Liver (tissue), 9 donors: Measurements from ENCODE around the gene ERBB4. TPM values are rescaled to one million over a fixed set of nuclear protein-coding genes. Genes with fewer than 3 reads are reported as not detected.

Experiments
- DNase-seq: peaks from one replicate; pipeline ENCODE4 v3.0.0-alpha.2; 2017; ENCODE audit warnings: low spot score
- H3K27ac ChIP-seq, 2 donors: one replicate each; pipeline ENCODE4 v1.7.0; 2013; ENCODE audit warnings: inconsistent platforms in 2 of 2, low read length in 2 of 2, control low read depth in 1 of 2, low read depth in 1 of 2, mild to moderate bottlenecking in 1 of 2
- H3K27me3 ChIP-seq, 4 donors: one replicate each; pipeline versions ENCODE4 v1.6.1 to v1.7.0; 2013; ENCODE audit warnings: low read length in 3 of 4, inconsistent platforms in 1 of 4, mild to moderate bottlenecking in 1 of 4, moderate library complexity in 1 of 4; ENCODE audit not compliant: control insufficient read depth in 4 of 4, insufficient read depth in 4 of 4
- H3K36me3 ChIP-seq, 4 donors: one replicate each; pipeline versions ENCODE4 v1.6.1 to v1.7.0; 2013; ENCODE audit warnings: low read length in 3 of 4, mild to moderate bottlenecking in 3 of 4, low read depth in 1 of 4, moderate library complexity in 1 of 4; ENCODE audit not compliant: control insufficient read depth in 4 of 4, insufficient read depth in 3 of 4
- H3K4me1 ChIP-seq, 4 donors: one replicate each; pipeline versions ENCODE4 v1.6.1 to v1.7.0; 2013; ENCODE audit warnings: low read length in 3 of 4, mild to moderate bottlenecking in 3 of 4, moderate library complexity in 1 of 4; ENCODE audit not compliant: control insufficient read depth in 4 of 4, insufficient read depth in 4 of 4
- H3K4me3 ChIP-seq, 3 donors: one replicate each; pipeline versions ENCODE4 v1.6.1 to v1.7.0; 2013; ENCODE audit warnings: low read length in 3 of 3, control low read depth in 1 of 3, low read depth in 1 of 3, mild to moderate bottlenecking in 1 of 3
- H3K9ac ChIP-seq, 2 donors: one replicate each; pipeline ENCODE4 v1.7.0; 2013; ENCODE audit warnings: low read length in 2 of 2, mild to moderate bottlenecking in 2 of 2, moderate library complexity in 2 of 2, control low read depth in 1 of 2, low read depth in 1 of 2
- H3K9me3 ChIP-seq, 4 donors: one replicate each; pipeline versions ENCODE4 v1.6.1 to v1.7.0; 2013; ENCODE audit warnings: low read length in 3 of 4; ENCODE audit not compliant: control insufficient read depth in 4 of 4
- ATF3 ChIP-seq: IDR thresholded peaks from 2 replicates; pipeline ENCODE4 v1.6.1; 2016; ENCODE audit warnings: antibody characterized with exemption
- EGR1 ChIP-seq, 2 donors: IDR thresholded peaks; 2 replicates each; pipeline ENCODE4 v1.6.1; 2016 to 2018; ENCODE audit warnings: antibody characterized with exemption in 2 of 2, low read depth in 2 of 2
- FOXA1 ChIP-seq: IDR thresholded peaks from 2 replicates; pipeline ENCODE4 v1.6.1; 2016; ENCODE audit warnings: antibody characterized with exemption
- FOXA2 ChIP-seq: IDR thresholded peaks from 2 replicates; pipeline ENCODE4 v1.6.1; 2016; ENCODE audit warnings: antibody characterized with exemption
- GABPA ChIP-seq, 2 donors: IDR thresholded peaks in 1 of 2; conservative IDR thresholded peaks in 1 of 2; 2 replicates each; pipeline ENCODE4 v1.6.1; 2016; ENCODE audit warnings: antibody characterized with exemption in 2 of 2, mild to moderate bottlenecking in 1 of 2, moderate library complexity in 1 of 2
- HNF4A ChIP-seq, 2 donors: conservative IDR thresholded peaks; 2 replicates each; pipeline ENCODE4 v1.6.1; 2016; ENCODE audit warnings: antibody characterized with exemption in 2 of 2, mild to moderate bottlenecking in 2 of 2
- HNF4G ChIP-seq: IDR thresholded peaks from 2 replicates; pipeline ENCODE4 v1.6.1; 2016; ENCODE audit warnings: antibody characterized with exemption
- JUND ChIP-seq, 2 donors: IDR thresholded peaks; 2 replicates each; pipeline ENCODE4 v1.6.1; 2016; ENCODE audit warnings: antibody characterized with exemption in 2 of 2
- MAX ChIP-seq: IDR thresholded peaks from 2 replicates; pipeline ENCODE4 v1.6.1; 2016; ENCODE audit warnings: antibody characterized with exemption
- NR2F2 ChIP-seq: IDR thresholded peaks from 2 replicates; pipeline ENCODE4 v1.6.1; 2016; ENCODE audit warnings: antibody characterized with exemption
- RAD21 ChIP-seq, 2 donors: IDR thresholded peaks; 2 replicates each; pipeline ENCODE4 v1.6.1; 2016; ENCODE audit warnings: antibody characterized with exemption in 2 of 2, mild to moderate bottlenecking in 2 of 2
- RXRA ChIP-seq, 2 donors: IDR thresholded peaks; 2 replicates each; pipeline ENCODE4 v1.6.1; 2017 to 2018; ENCODE audit warnings: antibody characterized with exemption in 2 of 2, mild to moderate bottlenecking in 1 of 2
- SP1 ChIP-seq: IDR thresholded peaks from 2 replicates; pipeline ENCODE4 v1.6.1; 2018; ENCODE audit warnings: antibody characterized with exemption, mild to moderate bottlenecking
- TAF1 ChIP-seq: conservative IDR thresholded peaks from 2 replicates; pipeline ENCODE4 v1.6.1; 2016; ENCODE audit warnings: antibody characterized with exemption, mild to moderate bottlenecking
- YY1 ChIP-seq: IDR thresholded peaks from 2 replicates; pipeline ENCODE4 v1.6.1; 2016; ENCODE audit warnings: antibody characterized with exemption, mild to moderate bottlenecking
- ZBTB33 ChIP-seq: IDR thresholded peaks from 2 replicates; pipeline ENCODE4 v1.6.1; 2016; ENCODE audit warnings: antibody characterized with exemption
- WGBS: extraction: QIAGEN DNeasy Blood & Tissue Kit; methylation state at CpG from one replicate; pipeline ENCODE4 v1.1.7; 2013; 5-methylcytosine and 5-hydroxymethylcytosine counted together
- polyA plus RNA-seq, 2 donors: library from polyadenylated mRNA; stranded (reverse) in 1 of 2; unstranded in 1 of 2; fragments of 200-250 nt in 1 of 2; fragments of >200 nt in 1 of 2; fragmentation: Nextera tagmentation in 1 of 2; extraction: Ambion mirVana in 1 of 2; gene quantifications; one replicate each; pipeline versions ENCODE4 v1.2.1 to v1.2.3, GENCODE V29; 2013 to 2015
- total RNA-seq, 2 donors: library from RNA; depleted of rRNA; stranded (reverse); fragments of >200 nt; gene quantifications; one replicate each; pipeline ENCODE4 v1.2.3, GENCODE V29; 2014
- TF ChIP-seq, protein P1 (sequence below): fragments of 150-350 bp; IDR thresholded peaks from 2 replicates; pipeline ENCODE4 v1.5.1; 2017; ENCODE audit warnings: improper control_type of control experiment, low read depth, low read length; ENCODE audit not compliant: missing input control
- donor health status: healthy.
- donor health status: healthy.
- donor health status: healthy.
- donor health status: healthy.
- donor health status: healthy.

The ERBB4 gene
- total and polyA plus RNA-seq, 4 donors = 0.03 to 0.42 TPM; not detected in 2

GRCh38 chr2:212027681-212028628 lies 510.6 kb downstream of the ERBB4 start:
- 67% methylated on average over 9 of the region's 9 CpGs for WGBS
- Histone ChIP-seq H3K9ac (no peak overlapping the region), H3K27ac (no peak overlapping the region), H3K4me1 (no peaks in the 10 kb centered on the region), H3K27me3 (no peaks in the 10 kb centered on the region), H3K9me3 (no peaks in the 10 kb centered on the region), H3K4me3 (no peak overlapping the region), H3K36me3 (no peaks in the 10 kb centered on the region)
- DNase-seq = no peak
- TF ChIP-seq RXRA (IDR thresholded peaks at IDR 0.05) (no peak), HNF4A (conservative IDR thresholded peaks at IDR 0.05) (no peak), YY1 (no peak), ATF3 (no peak), FOXA1 (no peak), SP1 (no peak), FOXA2 (no peak), HNF4G (no peak), TAF1 (no peak), RAD21 (IDR thresholded peaks at IDR 0.05) (no peak), NR2F2 (no peak), JUND (IDR thresholded peaks at IDR 0.05) (no peak), EGR1 (IDR thresholded peaks at IDR 0.05; ENCODE audit: low read depth in 2 of 2) (no peak), GABPA (IDR thresholded peaks at IDR 0.05 in 1 of 2, conservative IDR thresholded peaks at IDR 0.05 in 1 of 2) (no peak), ZBTB33 (no peak)
- TF ChIP-seq, protein P1, sequence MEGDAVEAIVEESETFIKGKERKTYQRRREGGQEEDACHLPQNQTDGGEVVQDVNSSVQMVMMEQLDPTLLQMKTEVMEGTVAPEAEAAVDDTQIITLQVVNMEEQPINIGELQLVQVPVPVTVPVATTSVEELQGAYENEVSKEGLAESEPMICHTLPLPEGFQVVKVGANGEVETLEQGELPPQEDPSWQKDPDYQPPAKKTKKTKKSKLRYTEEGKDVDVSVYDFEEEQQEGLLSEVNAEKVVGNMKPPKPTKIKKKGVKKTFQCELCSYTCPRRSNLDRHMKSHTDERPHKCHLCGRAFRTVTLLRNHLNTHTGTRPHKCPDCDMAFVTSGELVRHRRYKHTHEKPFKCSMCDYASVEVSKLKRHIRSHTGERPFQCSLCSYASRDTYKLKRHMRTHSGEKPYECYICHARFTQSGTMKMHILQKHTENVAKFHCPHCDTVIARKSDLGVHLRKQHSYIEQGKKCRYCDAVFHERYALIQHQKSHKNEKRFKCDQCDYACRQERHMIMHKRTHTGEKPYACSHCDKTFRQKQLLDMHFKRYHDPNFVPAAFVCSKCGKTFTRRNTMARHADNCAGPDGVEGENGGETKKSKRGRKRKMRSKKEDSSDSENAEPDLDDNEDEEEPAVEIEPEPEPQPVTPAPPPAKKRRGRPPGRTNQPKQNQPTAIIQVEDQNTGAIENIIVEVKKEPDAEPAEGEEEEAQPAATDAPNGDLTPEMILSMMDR = no peak

- no peaks in the 10 kb centered on the region for H3K36me3 ChIP-seq
- H3K27ac ChIP-seq = no peak overlapping the region
- H3K9ac ChIP-seq = no peak overlapping the region
- no peak for DNase-seq
- 53% methylated on average over 1 of the region's 1 CpG for WGBS
- H3K4me1 ChIP-seq = no peaks in the 10 kb centered on the region
- no peak overlapping the region for H3K4me3 ChIP-seq
- TF ChIP-seq GABPA (IDR thresholded peaks at IDR 0.05 in 1 of 2, conservative IDR thresholded peaks at IDR 0.05 in 1 of 2) (no peak), MAX (no peak), FOXA2 (no peak), EGR1 (IDR thresholded peaks at IDR 0.05; ENCODE audit: low read depth in 2 of 2) (no peak), HNF4G (no peak), ZBTB33 (no peak), NR2F2 (no peak)
- TF ChIP-seq, protein P1 = no peak
- no peaks in the 10 kb centered on the region for H3K9me3 ChIP-seq
- no peaks in the 10 kb centered on the region for H3K27me3 ChIP-seq
These were observed 514.6 kb downstream of the ERBB4 start for GRCh38 chr2:212024040-212024439.
